Tibial nerve (tissue), 4 donors: Measurements from ENCODE around the gene UBL4A. TPM values are rescaled to one million over a fixed set of nuclear protein-coding genes. Genes with fewer than 3 reads are reported as not detected.

Experiments used
- DNase-seq, 2 donors: peaks; one replicate each; pipeline ENCODE4 v3.0.0-alpha.2; 2019; ENCODE audit warnings: low spot score in 2 of 2
- H3K27ac ChIP-seq, 4 donors: fragments of 200-600 bp; sonication (generic) in 3 of 4; one replicate each; pipeline ENCODE4 v1.5.1; 2017 to 2019; ENCODE audit warnings: mild to moderate bottlenecking in 1 of 4
- H3K27me3 ChIP-seq, 2 donors: fragments of 200-600 bp; sonication (generic) in 1 of 2; one replicate each; pipeline versions ENCODE4 v1.5.1 to v1.6.0; 2017 to 2019
- H3K36me3 ChIP-seq, 3 donors: fragments of 200-600 bp; sonication (generic); one replicate each; pipeline ENCODE4 v1.5.1; 2018 to 2019
- H3K4me1 ChIP-seq, 4 donors: fragments of 200-600 bp; sonication (generic) in 3 of 4; one replicate each; pipeline ENCODE4 v1.5.1; 2017 to 2019
- H3K4me3 ChIP-seq, 4 donors: fragments of 200-600 bp; sonication (generic) in 3 of 4; one replicate each; pipeline ENCODE4 v1.5.1; 2017 to 2019; ENCODE audit warnings: mild to moderate bottlenecking in 1 of 4, moderate library complexity in 1 of 4
- H3K9me3 ChIP-seq, 4 donors: fragments of 200-600 bp; sonication (generic) in 3 of 4; one replicate each; pipeline ENCODE4 v1.5.1; 2017 to 2019
- EP300 ChIP-seq, 2 donors: sonication (generic); formaldehyde crosslinking; IDR thresholded peaks; one replicate each; pipeline ENCODE4 v1.6.1; 2017; ENCODE audit warnings: antibody characterized with exemption in 2 of 2, mild to moderate bottlenecking in 1 of 2
- POLR2A ChIP-seq, 2 donors: fragments of 450-650 bp; IDR thresholded peaks; one replicate each; pipeline ENCODE4 v1.6.1; 2017; ENCODE audit warnings: antibody characterized with exemption in 2 of 2, mild to moderate bottlenecking in 2 of 2, moderate library complexity in 2 of 2
- WGBS, 2 donors: methylation state at CpG; one replicate each; pipeline ENCODE4 v1.1.5; 2018; 5-methylcytosine and 5-hydroxymethylcytosine counted together
- total RNA-seq, 4 donors: library from RNA; depleted of rRNA; stranded (reverse); fragments of >200 nt; gene quantifications; one replicate each; pipeline ENCODE4 v1.1.0, GENCODE V29; 2016
- TF ChIP-seq, protein P1 (sequence below), 5 experiments: fragments of 200-600 bp in 3 of 5; fragments of 450-650 bp in 2 of 5; sonication (generic) in 3 of 5; IDR thresholded peaks; one replicate each; pipeline ENCODE4 v1.5.1; 2016 to 2019; ENCODE audit warnings: antibody characterized with exemption in 5 of 5, mild to moderate bottlenecking in 3 of 5, moderate library complexity in 2 of 5

The UBL4A gene
- total RNA-seq: 10 to 100 TPM; 39.0 to 58.5 (median 43.4) TPM

DNA sequence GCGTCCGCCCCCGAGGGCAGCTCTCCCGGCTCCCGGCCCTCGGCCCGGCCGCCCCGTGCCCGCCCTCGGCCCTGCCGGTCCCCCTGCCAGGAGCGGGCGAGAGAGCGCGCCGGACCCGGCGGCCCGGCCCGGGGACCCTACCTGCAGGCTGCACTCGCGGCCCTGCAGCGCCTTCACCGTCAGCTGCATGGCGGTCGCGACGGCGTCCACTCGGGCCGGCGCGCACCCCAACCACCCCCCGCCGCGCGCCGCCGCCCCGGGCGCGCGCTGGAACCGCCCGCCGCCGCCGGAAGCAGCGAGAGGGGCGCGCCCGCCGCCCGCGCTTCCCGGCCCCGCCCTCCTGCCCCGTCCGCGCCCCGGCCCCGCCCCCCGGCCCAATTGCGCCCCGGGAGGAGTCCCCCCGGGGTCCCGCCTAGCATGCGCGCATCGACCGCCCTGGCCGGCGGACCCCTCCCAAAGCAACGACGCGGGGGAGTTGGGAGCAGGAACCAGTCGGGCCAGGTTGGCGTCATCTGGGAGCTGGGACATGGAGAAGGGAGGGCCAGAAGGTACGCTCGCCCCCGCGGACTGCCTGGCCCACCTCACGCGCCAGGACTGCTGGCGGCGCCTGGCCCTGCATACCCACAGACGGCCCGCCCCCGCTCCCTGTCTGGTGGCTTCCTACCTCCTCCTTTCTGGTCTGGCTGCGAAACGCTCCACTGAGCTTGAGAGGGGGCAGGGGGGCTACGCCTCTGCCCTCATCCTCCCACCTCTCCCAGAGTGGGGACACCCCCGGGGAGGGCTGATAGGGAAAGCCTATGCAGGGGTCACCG, at the start of gene UBL4A:
TSS of gene UBL4A (minus strand) at position 220 of the 812 bp plus-strand sequence. CDS start at position 189, 31 bp downstream.
- TF ChIP-seq, protein P1, sequence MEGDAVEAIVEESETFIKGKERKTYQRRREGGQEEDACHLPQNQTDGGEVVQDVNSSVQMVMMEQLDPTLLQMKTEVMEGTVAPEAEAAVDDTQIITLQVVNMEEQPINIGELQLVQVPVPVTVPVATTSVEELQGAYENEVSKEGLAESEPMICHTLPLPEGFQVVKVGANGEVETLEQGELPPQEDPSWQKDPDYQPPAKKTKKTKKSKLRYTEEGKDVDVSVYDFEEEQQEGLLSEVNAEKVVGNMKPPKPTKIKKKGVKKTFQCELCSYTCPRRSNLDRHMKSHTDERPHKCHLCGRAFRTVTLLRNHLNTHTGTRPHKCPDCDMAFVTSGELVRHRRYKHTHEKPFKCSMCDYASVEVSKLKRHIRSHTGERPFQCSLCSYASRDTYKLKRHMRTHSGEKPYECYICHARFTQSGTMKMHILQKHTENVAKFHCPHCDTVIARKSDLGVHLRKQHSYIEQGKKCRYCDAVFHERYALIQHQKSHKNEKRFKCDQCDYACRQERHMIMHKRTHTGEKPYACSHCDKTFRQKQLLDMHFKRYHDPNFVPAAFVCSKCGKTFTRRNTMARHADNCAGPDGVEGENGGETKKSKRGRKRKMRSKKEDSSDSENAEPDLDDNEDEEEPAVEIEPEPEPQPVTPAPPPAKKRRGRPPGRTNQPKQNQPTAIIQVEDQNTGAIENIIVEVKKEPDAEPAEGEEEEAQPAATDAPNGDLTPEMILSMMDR (IDR thresholded peaks at IDR 0.05): no peak
- TF ChIP-seq POLR2A (IDR thresholded peaks at IDR 0.05) (peak in 1 of 2 donors; percentile 55), EP300 (IDR thresholded peaks at IDR 0.05) (peak in 1 of 2 donors; percentile 6)
- DNase-seq: no peak
- Histone ChIP-seq H3K27ac (peak within 1 kb of the TSS; percentile 73 to 90 (median 85)), H3K4me1 (peaks cover 0 to 40% (median 8%) of the 10 kb centered on the region in 4 donors), H3K36me3 (peaks cover 0 to 26% (median 0%) of the 10 kb centered on the region in 3 donors), H3K4me3 (peak within 1 kb of the TSS; percentile 46 to 76 (median 58)), H3K9me3 (no peaks in the 10 kb centered on the region), H3K27me3 (no peaks in the 10 kb centered on the region)
- 17 to 68% methylated on average over 1 to 27 of the region's 95 CpGs for WGBS, 2 donors

DNA sequence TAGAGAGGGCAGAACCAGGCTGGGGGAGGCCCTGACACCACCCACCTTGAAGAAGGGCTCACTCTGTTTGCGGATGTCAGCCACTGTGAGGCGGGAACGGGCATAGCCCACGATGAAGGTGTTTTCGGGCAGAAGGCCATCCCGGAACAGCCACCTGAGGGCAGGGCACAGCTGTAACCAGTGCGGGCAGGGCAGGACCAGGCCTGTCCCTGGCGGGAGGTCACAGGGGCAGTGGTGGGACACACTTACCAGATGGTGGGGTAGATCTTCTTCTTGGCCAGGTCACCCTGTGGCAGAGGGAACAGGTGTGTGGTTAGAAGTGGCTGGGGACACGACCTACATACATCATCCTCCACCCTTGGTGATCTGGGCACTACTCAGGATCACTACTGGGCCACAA, 49.5 kb upstream of the UBL4A start:
- Histone ChIP-seq H3K4me1 (peaks cover 0 to 13% (median 2%) of the 10 kb centered on the region in 4 donors), H3K36me3 (peaks cover 0 to 21% (median 0%) of the 10 kb centered on the region in 3 donors), H3K9me3 (no peaks in the 10 kb centered on the region), H3K4me3 (no peak overlapping the region), H3K27me3 (no peaks in the 10 kb centered on the region), H3K27ac (no peak overlapping the region)
- TF ChIP-seq POLR2A (IDR thresholded peaks at IDR 0.05) (no peak), EP300 (IDR thresholded peaks at IDR 0.05) (no peak)
- TF ChIP-seq, protein P1 (IDR thresholded peaks at IDR 0.05): no peak
- DNase-seq: no peak
- 86 to 93% methylated on average over 6 to 9 of the region's 9 CpGs for WGBS, 2 donors

DNA sequence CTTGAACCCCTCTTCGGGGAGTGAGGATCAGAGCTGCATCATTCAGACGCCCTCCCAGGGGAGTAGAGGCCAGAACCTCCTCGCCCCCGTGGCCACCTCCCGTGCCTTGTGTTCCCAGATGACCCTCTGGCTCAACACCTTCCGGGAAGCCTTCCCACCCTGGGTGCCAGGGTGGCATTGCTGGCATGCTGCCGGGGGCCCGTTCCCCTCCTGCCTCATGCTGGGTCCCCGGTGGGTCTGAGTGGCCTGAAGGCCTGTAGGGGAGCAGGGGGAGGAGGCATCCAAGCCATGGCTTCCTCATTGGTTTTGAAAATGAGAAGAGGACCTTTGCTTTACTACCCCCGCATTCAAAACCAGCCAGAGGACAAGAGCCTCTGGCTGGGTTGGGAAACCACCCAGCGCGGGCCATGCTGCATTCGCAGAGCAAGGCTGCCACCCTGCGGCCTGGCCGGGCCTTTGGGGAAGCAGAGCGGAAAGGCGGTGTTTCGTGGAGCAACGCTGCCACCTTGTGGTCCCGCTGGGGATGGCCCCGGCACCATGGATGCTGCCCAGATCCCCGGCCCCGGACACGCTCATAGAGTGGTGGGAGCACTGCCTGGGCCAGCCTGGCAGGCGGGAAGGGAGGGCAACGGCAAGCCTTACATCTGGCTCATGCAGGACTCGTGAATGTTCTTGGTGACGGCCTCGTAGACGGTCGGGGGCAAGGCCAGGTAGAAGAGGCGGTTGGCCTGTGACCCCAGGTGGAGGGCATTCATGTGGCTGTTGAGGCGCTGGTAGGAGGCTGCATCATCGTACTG, 48.3 kb upstream of the UBL4A start:
- H3K27me3 ChIP-seq: no peaks in the 10 kb centered on the region
- H3K4me1 ChIP-seq: peaks cover 0 to 11% (median 2%) of the 10 kb centered on the region in 4 donors
- 21% methylated on average over 24 of the region's 34 CpGs; no CpG with 5 or more reads in 1 of the 2 donors for WGBS, 2 donors
- H3K4me3 ChIP-seq: no peak overlapping the region
- H3K36me3 ChIP-seq: peaks cover 0 to 21% (median 0%) of the 10 kb centered on the region in 3 donors
- TF ChIP-seq, protein P1 (IDR thresholded peaks at IDR 0.05): peak; percentile 82 to 100 (median 97)
- peak in 1 of 2 donors; percentile 78 for TF ChIP-seq EP300 (IDR thresholded peaks at IDR 0.05)
- no peak for TF ChIP-seq POLR2A (IDR thresholded peaks at IDR 0.05)
- H3K9me3 ChIP-seq: no peaks in the 10 kb centered on the region
- peak; percentile 70 for DNase-seq
- H3K27ac ChIP-seq: peak overlapping the region; percentile 33 to 71 (median 53)

DNA sequence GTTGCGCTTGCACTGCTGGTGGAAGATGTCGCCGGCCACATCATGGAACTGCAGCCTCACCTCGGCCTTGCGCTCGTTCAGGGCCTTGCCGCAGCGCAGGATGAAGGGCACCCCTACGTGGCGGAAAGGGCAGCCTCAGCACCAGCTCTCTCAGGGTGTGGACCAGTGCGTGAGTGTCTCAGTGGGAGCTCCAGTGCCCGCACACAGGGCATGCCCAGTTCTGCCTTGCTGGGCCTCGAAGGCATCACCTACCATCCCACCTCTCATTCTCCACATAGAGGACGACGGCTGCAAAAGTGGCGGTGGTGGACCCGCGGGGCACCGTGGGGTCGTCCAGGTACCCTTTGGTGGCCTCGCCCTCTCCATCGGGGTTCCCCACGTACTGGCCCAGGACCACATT, 46.3 kb upstream of the UBL4A start:
- no peaks in the 10 kb centered on the region for H3K9me3 ChIP-seq
- TF ChIP-seq, protein P1 (IDR thresholded peaks at IDR 0.05): no peak
- TF ChIP-seq POLR2A (IDR thresholded peaks at IDR 0.05) (no peak), EP300 (IDR thresholded peaks at IDR 0.05) (no peak)
- 80 to 90% methylated on average over 1 to 23 of the region's 23 CpGs for WGBS, 2 donors
- no peak overlapping the region for H3K27ac ChIP-seq
- H3K27me3 ChIP-seq: no peaks in the 10 kb centered on the region
- H3K4me1 ChIP-seq: peaks cover 0 to 11% (median 2%) of the 10 kb centered on the region in 4 donors
- H3K4me3 ChIP-seq: no peak overlapping the region
- no peak for DNase-seq
- peaks cover 0 to 21% (median 0%) of the 10 kb centered on the region in 3 donors for H3K36me3 ChIP-seq
